GM10847 (cell line): ENCODE measurements around the gene SND1.

ENCODE experiments used
- POLR2A ChIP-seq: IDR thresholded peaks from 2 replicates; pipeline ENCODE4 v1.6.1; 2011; ENCODE audit not compliant: insufficient read length; ENCODE audit errors: extremely low read depth

Gene SND1

GRCh38 chr7:127973832-127974231, 321.8 kb downstream of the SND1 start:
- TF ChIP-seq POLR2A: no peak

DNA sequence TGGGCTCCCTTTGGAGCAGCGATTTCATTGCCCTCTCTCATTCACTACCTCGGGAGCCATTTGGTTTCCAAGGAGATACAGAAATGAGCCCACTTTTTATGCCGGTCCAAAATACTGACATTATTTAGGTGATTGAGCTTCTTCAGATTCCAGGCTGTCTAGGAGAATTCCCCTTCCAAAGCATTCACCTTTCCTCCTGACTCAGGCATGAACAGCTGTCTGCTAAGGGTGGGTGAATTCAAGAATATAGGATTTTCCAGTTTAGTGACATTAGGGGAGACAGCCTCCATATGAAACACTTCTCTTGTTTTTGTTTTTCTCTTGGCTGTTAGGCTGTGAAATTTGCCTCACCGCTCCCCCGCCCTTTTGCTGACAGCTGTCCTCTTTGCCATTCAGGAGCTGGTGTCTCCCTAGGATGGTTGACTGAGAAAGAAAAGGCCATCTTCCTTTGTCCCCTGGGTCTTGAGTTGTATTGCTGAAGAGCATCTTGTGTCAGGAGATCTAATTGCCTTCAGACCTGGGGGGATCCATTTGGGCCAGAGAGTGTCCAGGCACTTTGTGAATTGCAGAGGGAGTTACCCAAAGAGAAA, 322.5 kb downstream of the SND1 start:
- TF ChIP-seq POLR2A: no peak

DNA sequence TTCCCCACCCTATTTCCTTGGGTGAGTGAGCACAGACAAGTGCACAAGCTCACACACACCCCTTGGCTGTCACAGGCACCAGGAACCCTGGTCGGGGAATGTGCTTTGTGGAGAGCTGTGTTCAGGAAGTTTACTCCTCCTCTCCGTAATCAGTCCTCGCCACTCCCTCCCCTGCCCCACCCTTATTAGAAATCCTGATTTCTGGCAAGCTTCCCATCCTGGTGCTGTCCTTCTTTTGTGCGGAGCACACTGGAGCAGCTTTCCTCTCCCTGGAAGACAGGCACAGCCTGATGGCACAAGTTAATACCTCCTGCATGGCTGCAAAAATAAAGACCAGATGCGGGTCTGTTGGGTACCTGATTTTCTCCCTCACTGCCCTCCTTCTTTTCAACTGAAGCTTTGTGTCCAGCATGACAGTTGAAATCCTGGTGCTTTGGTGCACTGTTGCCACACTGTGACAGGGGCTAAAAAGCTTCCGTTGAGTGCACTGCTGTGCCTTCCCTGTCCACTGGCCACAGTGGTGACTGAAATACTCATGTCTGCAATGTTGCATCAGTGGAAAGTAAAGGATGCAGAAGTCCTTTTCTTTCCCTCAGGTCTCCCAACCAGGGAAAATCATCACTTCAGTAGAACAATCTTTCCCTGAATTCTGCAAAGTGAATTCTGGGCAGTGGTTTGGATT, 324.2 kb downstream of the SND1 start:
- TF ChIP-seq POLR2A: no peak

GRCh38 chr7:127976738-127977120, 324.7 kb downstream of the SND1 start:
- no peak for TF ChIP-seq POLR2A

DNA sequence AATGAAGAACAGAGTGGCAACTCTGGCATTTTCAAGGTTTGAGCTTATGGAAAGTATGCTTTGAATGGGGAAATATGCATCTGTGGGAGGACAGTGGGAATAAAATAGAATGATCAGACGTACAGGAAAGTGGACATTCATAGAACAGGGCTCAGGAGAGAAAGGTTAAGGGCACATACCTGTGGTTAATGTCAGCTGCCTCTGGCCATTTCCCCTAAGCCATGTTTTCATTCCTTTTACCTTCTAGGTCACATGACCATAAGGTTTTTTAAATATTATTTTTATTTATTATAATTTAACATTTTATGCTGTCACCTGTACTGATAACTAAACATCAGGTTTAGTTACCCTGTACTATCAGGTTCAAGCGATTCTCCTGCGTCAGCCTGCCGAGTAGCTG, 326.4 kb downstream of the SND1 start:
- TF ChIP-seq POLR2A: no peak

DNA sequence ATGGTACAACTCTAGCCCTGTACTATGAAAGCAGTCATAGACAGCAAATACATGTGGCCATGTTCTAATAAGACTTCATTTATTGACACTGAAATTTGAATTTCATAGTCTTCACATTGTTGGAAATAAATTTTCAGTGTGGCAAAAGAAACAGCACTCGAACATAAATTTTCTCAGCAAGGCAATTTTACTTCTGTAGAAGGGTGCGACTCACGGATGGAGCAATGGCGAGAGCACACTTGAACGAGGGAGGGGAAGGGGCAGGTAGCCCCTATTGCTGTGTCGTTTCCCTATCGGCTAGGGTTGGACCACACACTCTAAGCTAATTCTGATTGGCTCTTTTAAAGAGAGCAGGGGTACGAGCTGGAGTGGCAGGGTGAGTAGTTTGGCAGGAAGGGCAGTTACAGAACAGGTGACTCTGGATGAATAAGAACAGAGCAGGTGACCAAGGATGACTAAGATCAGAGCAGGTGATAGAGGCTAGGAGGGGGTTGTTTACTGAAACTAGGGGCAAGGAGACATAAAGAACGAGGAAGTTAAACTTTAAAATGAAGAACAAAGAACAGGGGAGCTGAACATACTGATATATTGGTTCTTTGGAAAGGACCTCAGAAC, 327.2 kb downstream of the SND1 start:
- TF ChIP-seq POLR2A: no peak

- no peak for TF ChIP-seq POLR2A
Measured at GRCh38 chr7:127979728-127980126, 327.7 kb downstream of the SND1 start.

- TF ChIP-seq POLR2A: no peak
Measured at GRCh38 chr7:127980901-127981300, 328.9 kb downstream of the SND1 start.

DNA sequence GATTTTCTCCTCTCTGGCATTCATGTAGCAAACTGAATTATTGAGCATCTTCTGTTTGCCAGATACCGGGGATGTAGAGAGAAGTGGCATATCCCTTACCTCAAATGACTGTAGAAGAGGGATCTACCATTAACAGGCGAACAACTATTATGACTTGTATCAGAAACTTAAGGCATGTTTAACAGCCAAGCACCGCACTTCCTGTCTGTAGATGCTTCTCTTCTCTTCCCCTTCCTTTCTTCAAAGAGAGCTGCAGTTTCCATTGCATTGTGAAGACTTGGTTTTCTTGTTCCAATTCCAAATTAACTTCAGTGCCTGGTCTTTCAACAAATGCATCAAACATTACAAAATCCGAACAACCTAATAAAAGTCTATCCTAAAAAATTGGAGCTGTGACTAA, 330.0 kb downstream of the SND1 start:
- TF ChIP-seq POLR2A: no peak

- no peak for TF ChIP-seq POLR2A
Measured at GRCh38 chr7:127983804-127984332, 331.9 kb downstream of the SND1 start.

DNA sequence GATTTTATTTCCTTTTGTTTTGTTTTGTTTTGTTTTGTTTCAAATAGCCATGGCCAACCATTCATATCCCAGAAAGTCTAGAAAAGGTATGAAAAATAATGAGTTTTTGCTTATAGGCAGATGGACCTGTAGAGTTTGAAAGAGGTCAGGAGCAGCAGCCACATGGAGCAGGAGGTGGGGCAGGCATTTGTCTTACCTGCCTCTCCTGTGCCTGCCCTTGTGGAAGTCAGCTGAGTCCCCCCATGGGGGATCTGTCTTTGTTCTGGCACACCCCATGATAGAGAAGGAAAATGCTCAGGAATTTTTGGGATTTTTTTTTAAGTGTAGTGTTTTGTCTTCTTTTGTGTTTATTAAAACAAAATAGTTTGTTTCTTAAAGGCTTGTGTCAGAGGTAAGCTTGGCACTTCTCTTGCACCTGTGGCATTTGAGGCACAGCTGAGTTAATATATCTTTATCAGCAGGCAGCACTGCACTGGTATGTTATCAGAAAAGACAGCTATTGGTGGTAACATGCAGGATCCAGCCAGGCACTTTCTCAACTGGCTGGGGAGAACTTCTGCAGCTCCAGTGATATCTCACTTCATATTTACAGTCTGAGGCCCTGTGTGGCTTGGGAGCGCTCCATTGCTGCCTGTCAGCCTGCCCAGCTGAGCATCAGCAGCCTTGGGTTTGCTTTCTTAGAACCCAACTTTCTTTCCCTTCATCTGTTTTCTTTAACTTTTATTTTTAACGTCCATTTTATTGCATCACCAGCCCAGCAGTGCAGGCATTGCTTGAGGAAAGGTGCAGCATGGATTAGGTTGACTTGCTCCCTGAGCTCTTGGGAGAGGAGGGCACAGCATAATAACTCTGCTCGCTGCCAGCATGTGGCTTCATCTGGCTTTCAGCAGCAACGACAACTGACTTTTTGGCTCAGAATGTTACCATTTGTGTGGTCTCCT, 334.9 kb downstream of the SND1 start:
- TF ChIP-seq POLR2A: no peak

GRCh38 chr7:127988751-127989150, 336.8 kb downstream of the SND1 start:
- TF ChIP-seq POLR2A: no peak

GRCh38 chr7:127993317-127993716, 341.3 kb downstream of the SND1 start:
- TF ChIP-seq POLR2A: no peak

- TF ChIP-seq POLR2A: no peak
Measured at GRCh38 chr7:127993987-127994386, 342.0 kb downstream of the SND1 start.

GRCh38 chr7:127995156-127995880, 343.3 kb downstream of the SND1 start:
- TF ChIP-seq POLR2A: no peak
